Right lobe of liver (tissue), 4 donors: ENCODE results near the gene HOOK2.

ENCODE experiments used
- POLR2A ChIP-seq: fragments of 450-650 bp; IDR thresholded peaks from one replicate; pipeline ENCODE4 v1.6.1; 2017; ENCODE audit warnings: antibody characterized with exemption, mild to moderate bottlenecking
- TF ChIP-seq, protein P1 (sequence below), 4 donors: fragments of 200-600 bp in 3 of 4; fragments of 450-650 bp in 1 of 4; IDR thresholded peaks; one replicate each; pipeline versions ENCODE4 v1.5.1 to v1.8.0; 2016 to 2022; ENCODE audit warnings: antibody characterized with exemption in 4 of 4, mild to moderate bottlenecking in 2 of 4
- donor health status: DM: no; HTN: no; CAD: no.
- donor health status: DM: no; HTN: no; CAD: no.
- donor health status: DM: no; HTN: yes; CAD: no.

- TF ChIP-seq, protein P1, sequence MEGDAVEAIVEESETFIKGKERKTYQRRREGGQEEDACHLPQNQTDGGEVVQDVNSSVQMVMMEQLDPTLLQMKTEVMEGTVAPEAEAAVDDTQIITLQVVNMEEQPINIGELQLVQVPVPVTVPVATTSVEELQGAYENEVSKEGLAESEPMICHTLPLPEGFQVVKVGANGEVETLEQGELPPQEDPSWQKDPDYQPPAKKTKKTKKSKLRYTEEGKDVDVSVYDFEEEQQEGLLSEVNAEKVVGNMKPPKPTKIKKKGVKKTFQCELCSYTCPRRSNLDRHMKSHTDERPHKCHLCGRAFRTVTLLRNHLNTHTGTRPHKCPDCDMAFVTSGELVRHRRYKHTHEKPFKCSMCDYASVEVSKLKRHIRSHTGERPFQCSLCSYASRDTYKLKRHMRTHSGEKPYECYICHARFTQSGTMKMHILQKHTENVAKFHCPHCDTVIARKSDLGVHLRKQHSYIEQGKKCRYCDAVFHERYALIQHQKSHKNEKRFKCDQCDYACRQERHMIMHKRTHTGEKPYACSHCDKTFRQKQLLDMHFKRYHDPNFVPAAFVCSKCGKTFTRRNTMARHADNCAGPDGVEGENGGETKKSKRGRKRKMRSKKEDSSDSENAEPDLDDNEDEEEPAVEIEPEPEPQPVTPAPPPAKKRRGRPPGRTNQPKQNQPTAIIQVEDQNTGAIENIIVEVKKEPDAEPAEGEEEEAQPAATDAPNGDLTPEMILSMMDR (IDR thresholded peaks at IDR 0.05) = no peak
- TF ChIP-seq POLR2A = no peak
These were observed 8.2 kb downstream of the HOOK2 start for GRCh38 chr19:12767150-12767549.
